ENCODE results near the gene DCUN1D5. TPM values are rescaled to one million over a fixed set of nuclear protein-coding genes. Genes with fewer than 3 reads are reported as not detected.
A peak's percentile ranks its signal among the peaks of the same experiment; 100 is the strongest.

Gene DCUN1D5
- total RNA-seq, result 82.1 and 85.1 TPM in 2 replicates

GRCh38 chr11:103091801-103092524 is at the start of gene DCUN1D5:
Gene DCUN1D5, minus strand, starts transcription at chr11:103092160. Its CDS starts 288 bp downstream, at chr11:103091872.
- peak; percentile 55 for DNase-seq (ENCODE audit: extremely low read depth, low read depth, low spot score)

GRCh38 chr11:103125462-103125861 is 33.5 kb upstream of the DCUN1D5 start:
- DNase-seq (ENCODE audit: extremely low read depth, low read depth, low spot score), result no peak

- DNase-seq (ENCODE audit: extremely low read depth, low read depth, low spot score), result no peak
These were observed 22.9 kb upstream of the DCUN1D5 start for GRCh38 chr11:103114836-103115235.

GRCh38 chr11:103112364-103112763 is 20.4 kb upstream of the DCUN1D5 start:
- no peak for DNase-seq (ENCODE audit: extremely low read depth, low read depth, low spot score)

GRCh38 chr11:103111400-103111799 is 19.4 kb upstream of the DCUN1D5 start:
- no peak for DNase-seq (ENCODE audit: extremely low read depth, low read depth, low spot score)

GRCh38 chr11:103110391-103110790 is 18.4 kb upstream of the DCUN1D5 start:
- no peak for DNase-seq (ENCODE audit: extremely low read depth, low read depth, low spot score)

GRCh38 chr11:103109818-103110388 is 17.9 kb upstream of the DCUN1D5 start:
- no peak for DNase-seq (ENCODE audit: extremely low read depth, low read depth, low spot score)

GRCh38 chr11:103108933-103109817 is 17.2 kb upstream of the DCUN1D5 start, which contains the start of gene DYNC2H1:
Gene DYNC2H1, plus strand, starts transcription at chr11:103109426. Its CDS starts 149 bp downstream, at chr11:103109575.
- no peak for DNase-seq (ENCODE audit: extremely low read depth, low read depth, low spot score)

GRCh38 chr11:103097279-103097678 is 5.3 kb upstream of the DCUN1D5 start:
- DNase-seq (ENCODE audit: extremely low read depth, low read depth, low spot score), result no peak

- DNase-seq (ENCODE audit: extremely low read depth, low read depth, low spot score), result no peak
These were observed 728 bp downstream of the DCUN1D5 start for GRCh38 chr11:103091064-103091800.

- DNase-seq (ENCODE audit: extremely low read depth, low read depth, low spot score), result no peak
These were observed 5.5 kb downstream of the DCUN1D5 start for GRCh38 chr11:103086461-103086860.

- no peak for DNase-seq (ENCODE audit: extremely low read depth, low read depth, low spot score)
These were observed 6.1 kb downstream of the DCUN1D5 start for GRCh38 chr11:103085758-103086365.

GRCh38 chr11:103079833-103080232 is 12.1 kb downstream of the DCUN1D5 start:
- no peak for DNase-seq (ENCODE audit: extremely low read depth, low read depth, low spot score)

GRCh38 chr11:103078710-103079109 is 13.2 kb downstream of the DCUN1D5 start:
- no peak for DNase-seq (ENCODE audit: extremely low read depth, low read depth, low spot score)

GRCh38 chr11:103077554-103077953 is 14.4 kb downstream of the DCUN1D5 start:
- DNase-seq (ENCODE audit: extremely low read depth, low read depth, low spot score), result no peak

- no peak for DNase-seq (ENCODE audit: extremely low read depth, low read depth, low spot score)
These were observed 15.6 kb downstream of the DCUN1D5 start for GRCh38 chr11:103076361-103076760.

- no peak for DNase-seq (ENCODE audit: extremely low read depth, low read depth, low spot score)
These were observed 21.0 kb downstream of the DCUN1D5 start for GRCh38 chr11:103071008-103071407.

GRCh38 chr11:103070142-103070541 is 21.8 kb downstream of the DCUN1D5 start:
- DNase-seq (ENCODE audit: extremely low read depth, low read depth, low spot score), result no peak

GRCh38 chr11:103069367-103069766 is 22.6 kb downstream of the DCUN1D5 start:
- DNase-seq (ENCODE audit: extremely low read depth, low read depth, low spot score), result no peak

GRCh38 chr11:103067118-103067517 is 24.8 kb downstream of the DCUN1D5 start:
- no peak for DNase-seq (ENCODE audit: extremely low read depth, low read depth, low spot score)

All from glomerular endothelial cell (primary cell).